H1 (cell line): ENCODE measurements around the gene NDUFS7. TPM values are rescaled to one million over a fixed set of nuclear protein-coding genes. Genes with fewer than 3 reads are reported as not detected.

ENCODE experiments used
- CTCF ChIA-PET: fragments of 300-600 bp; sonication (Branson Sonifier 250); formaldehyde crosslinking; loops from one replicate; lab custom pipeline; 2021; ENCODE audit not compliant: partially characterized antibody; lab: Charles Lee
- POLR2A ChIA-PET: fragments of 300-600 bp; sonication (Branson Sonifier 250); formaldehyde crosslinking; loops from one replicate; lab custom pipeline; 2021; ENCODE audit warnings: inconsistent platforms; ENCODE audit not compliant: partially characterized antibody; lab: Charles Lee
- DNase-seq, 2 experiments: peaks; one replicate each; pipeline versions ENCODE4 v3.0.0 to v3.0.0-alpha.2; 2010 to 2022; ENCODE audit warnings: low spot score in 2 of 2, low read depth in 1 of 2, mixed read lengths in 1 of 2
- FAIRE-seq: peaks from 2 replicates; lab custom pipeline; 2011; peaks lifted over from hg19 to GRCh38; lab: Jason Lieb, UNC
- H2AFZ ChIP-seq: 2 replicates; pipeline ENCODE4 v1.8.1; 2012; ENCODE audit warnings: low read length, inconsistent platforms
- H2AK5ac ChIP-seq: 2 replicates; pipeline ENCODE4 v1.6.1; 2013; ENCODE audit warnings: low read depth, low read length
- H2BK120ac ChIP-seq: replicated peaks from 2 replicates; pipeline ENCODE3; 2013; ENCODE audit warnings: low read depth, low read length, inconsistent platforms
- H2BK12ac ChIP-seq: 2 replicates; pipeline ENCODE4 v1.6.1; 2013; ENCODE audit warnings: low read depth, low read length
- H2BK15ac ChIP-seq: 2 replicates; pipeline ENCODE4 v1.6.1; 2013; ENCODE audit warnings: low read length
- H2BK20ac ChIP-seq: 2 replicates; pipeline ENCODE4 v1.6.1; 2013; ENCODE audit warnings: low read length
- H2BK5ac ChIP-seq: 2 replicates; pipeline ENCODE4 v1.6.1; 2013; ENCODE audit warnings: low read depth, low read length
- H3K14ac ChIP-seq: 2 replicates; pipeline ENCODE4 v1.6.1; 2013; ENCODE audit warnings: inconsistent platforms; ENCODE audit not compliant: insufficient read length
- H3K18ac ChIP-seq: 2 replicates; pipeline ENCODE4 v1.6.1; 2013; ENCODE audit warnings: low read length; ENCODE audit errors: extremely low read depth
- H3K23ac ChIP-seq: 2 replicates; pipeline ENCODE4 v1.6.1; 2013; ENCODE audit warnings: inconsistent platforms; ENCODE audit not compliant: insufficient read length
- H3K23me2 ChIP-seq: 2 replicates; pipeline ENCODE4 v1.6.1; 2013; ENCODE audit warnings: low read depth, low read length
- H3K27ac ChIP-seq: 2 replicates; pipeline ENCODE4 v1.6.1; 2011; ENCODE audit warnings: low read depth, low read length, inconsistent platforms
- H3K27me3 ChIP-seq, 4 experiments: replicated peaks in 1 of 4; 1 replicate in 1 of 4; 2 replicates in 3 of 4; pipeline versions ENCODE4 v1.6.1 to v1.8.1; 2011 to 2013; ENCODE audit warnings: low read length in 3 of 4, mild to moderate bottlenecking in 3 of 4, inconsistent platforms in 2 of 4, mixed read lengths in 2 of 4, moderate library complexity in 1 of 4; ENCODE audit not compliant: control insufficient read depth in 3 of 4, insufficient read depth in 3 of 4; ENCODE audit errors: extremely low read depth in 1 of 4
- H3K36me3 ChIP-seq, 4 experiments: 2 replicates each; pipeline versions ENCODE4 v1.6.1 to v1.8.1; 2011 to 2013; ENCODE audit warnings: mild to moderate bottlenecking in 4 of 4, low read length in 3 of 4, moderate library complexity in 2 of 4, control low read depth in 1 of 4, inconsistent platforms in 1 of 4; ENCODE audit not compliant: insufficient read depth in 4 of 4, control insufficient read depth in 2 of 4
- H3K4ac ChIP-seq: replicated peaks from 2 replicates; pipeline ENCODE3; 2013; ENCODE audit warnings: low read length, low read depth, mixed read lengths, inconsistent platforms; ENCODE audit not compliant: insufficient read length
- H3K4me1 ChIP-seq, 4 experiments: replicated peaks in 1 of 4; 1 replicate in 1 of 4; 2 replicates in 3 of 4; pipeline versions ENCODE4 v1.6.1 to v1.8.1; 2011 to 2013; ENCODE audit warnings: low read length in 3 of 4, inconsistent platforms in 2 of 4, mixed read lengths in 1 of 4; ENCODE audit not compliant: insufficient read depth in 4 of 4, control insufficient read depth in 3 of 4
- H3K4me2 ChIP-seq, 2 experiments: 2 replicates each; pipeline versions ENCODE4 v1.6.1 to v1.8.1; 2011 to 2013; ENCODE audit warnings: low read depth in 2 of 2, low read length in 2 of 2, control low read depth in 1 of 2, inconsistent platforms in 1 of 2, mild to moderate bottlenecking in 1 of 2; ENCODE audit not compliant: insufficient read depth in 1 of 2
- H3K4me3 ChIP-seq, 4 experiments: fragments of 200-600, 300-600 bp in 1 of 4; sonication (generic), shearing (Covaris generic), sonication (Bioruptor Twin) in 1 of 4; 2 replicates each; pipeline versions ENCODE4 v1.5.1 to v1.8.1; 2011 to 2016; ENCODE audit warnings: low read length in 4 of 4, low read depth in 3 of 4, control low read depth in 2 of 4, inconsistent platforms in 2 of 4, mild to moderate bottlenecking in 2 of 4, mixed read lengths in 1 of 4, moderate library complexity in 1 of 4; ENCODE audit not compliant: insufficient read depth in 2 of 4; ENCODE audit errors: extremely low read depth in 1 of 4
- H3K56ac ChIP-seq: replicated peaks from 2 replicates; pipeline ENCODE3; 2013; ENCODE audit warnings: low read depth, mild to moderate bottlenecking, mixed read lengths, low read length, inconsistent platforms; ENCODE audit not compliant: insufficient read length
- H3K79me1 ChIP-seq: 2 replicates; pipeline ENCODE4 v1.6.1; 2013; ENCODE audit warnings: low read depth, low read length, control low read depth
- H3K79me2 ChIP-seq, 2 experiments: 2 replicates each; pipeline versions ENCODE4 v1.6.1 to v1.8.1; 2012 to 2013; ENCODE audit warnings: low read length in 2 of 2, mild to moderate bottlenecking in 2 of 2, inconsistent platforms in 1 of 2; ENCODE audit not compliant: insufficient read depth in 2 of 2, control insufficient read depth in 1 of 2
- H3K9ac ChIP-seq, 4 experiments: replicated peaks in 1 of 4; 1 replicate in 1 of 4; 2 replicates in 3 of 4; pipeline versions ENCODE4 v1.6.1 to v1.8.1; 2011 to 2013; ENCODE audit warnings: low read depth in 3 of 4, low read length in 3 of 4, control low read depth in 2 of 4, mild to moderate bottlenecking in 2 of 4, moderate library complexity in 2 of 4, inconsistent platforms in 1 of 4; ENCODE audit errors: extremely low read depth in 1 of 4
- H3K9me3 ChIP-seq, 2 experiments: 2 replicates each; pipeline versions ENCODE4 v1.6.1 to v1.8.1; 2012 to 2013; ENCODE audit warnings: mild to moderate bottlenecking in 2 of 2, moderate library complexity in 2 of 2, control low read depth in 1 of 2, inconsistent platforms in 1 of 2, low read depth in 1 of 2, low read length in 1 of 2, mixed read lengths in 1 of 2; ENCODE audit not compliant: insufficient read depth in 2 of 2
- H4K20me1 ChIP-seq, 2 experiments: replicated peaks in 1 of 2; 2 replicates each; pipeline versions ENCODE3 to v1.8.1; 2011 to 2013; ENCODE audit warnings: inconsistent platforms in 2 of 2, low read length in 2 of 2, mild to moderate bottlenecking in 1 of 2; ENCODE audit not compliant: insufficient read depth in 2 of 2, control insufficient read depth in 1 of 2
- H4K5ac ChIP-seq: 2 replicates; pipeline ENCODE4 v1.6.1; 2013; ENCODE audit warnings: low read length, low read depth, mixed read lengths, inconsistent platforms; ENCODE audit not compliant: insufficient read length
- H4K8ac ChIP-seq: 2 replicates; pipeline ENCODE4 v1.8.0; 2013; ENCODE audit warnings: mild to moderate bottlenecking, moderate library complexity, low read length, inconsistent platforms; ENCODE audit not compliant: insufficient read depth; ENCODE audit errors: extremely low read depth
- H4K91ac ChIP-seq: replicated peaks from 2 replicates; pipeline ENCODE3; 2013; ENCODE audit warnings: low read length, mixed read lengths, inconsistent platforms; ENCODE audit not compliant: insufficient read length
- MAFK ChIP-seq: IDR thresholded peaks from 2 replicates; pipeline ENCODE4 v1.6.1; 2012; ENCODE audit warnings: low read depth, mild to moderate bottlenecking, improper control_type of control experiment, low read length
- RNF2 ChIP-seq: fragments of 200-900, 300-1000 bp; sonication (generic); IDR thresholded peaks from 2 replicates; pipeline ENCODE4 v1.7.1; 2016; ENCODE audit warnings: borderline replicate concordance, low read depth, mild to moderate bottlenecking, antibody characterized with exemption, low read length; ENCODE audit not compliant: poor library complexity, severe bottlenecking; ENCODE audit errors: missing control alignments
- WGBS, 2 experiments: shearing (Covaris generic) in 1 of 2; methylation state at CpG; one replicate each; pipeline versions ENCODE4 v1.1.6 to v1.1.7; 2013 to 2015; ENCODE audit warnings: low lambda C conversion rate in 2 of 2, mixed read lengths in 2 of 2, inconsistent platforms in 1 of 2, low coverage in 1 of 2, missing lambda C conversion rate in 1 of 2; ENCODE audit not compliant: insufficient replicate concordance in 2 of 2, insufficient coverage in 1 of 2, insufficient read length in 1 of 2; ENCODE audit errors: extremely low coverage in 1 of 2, missing lambda C conversion rate in 1 of 2; 5-methylcytosine and 5-hydroxymethylcytosine counted together
- polyA plus RNA-seq, 7 experiments: library from polyadenylated mRNA; depleted of rRNA in 3 of 7; stranded (reverse) in 5 of 7; unstranded in 2 of 7; fragments of >200 nt in 5 of 7; fragments of 200-250 nt in 2 of 7; gene quantifications; 1 replicate in 5 of 7; 2 replicates in 1 of 7; 4 replicates in 1 of 7; pipeline versions ENCODE4 v1.2.1 to v1.2.3, GENCODE V29; 2011 to 2013; ENCODE audit warnings: missing spikeins in 2 of 7, mixed read lengths in 2 of 7
- total RNA-seq: library from RNA; stranded (reverse); fragmentation: NEBNext Ultra II Directional; extraction: Animal tissue kit (Norgen Biotek cat#: 25700); gene quantifications from 2 replicates; pipeline ENCODE4 v1.2.1, GENCODE V29; 2021

The NDUFS7 gene
- total and polyA plus RNA-seq, 2 of the 8 experiments (the other 6 are each of a cell fraction or from before 2014, with no cell fraction given): 78.1 to 309 TPM

GRCh38 chr19:1366899-1367870 is 16.5 kb upstream of the NDUFS7 start:
- POLR2A ChIA-PET: interaction anchor here (0.9 to 1.0 kb wide), 2 partner anchors 31 to 98 kb away, joined by 3 to 4 read pairs; partner anchors contain the start of gene CIRBP
- Histone ChIP-seq H2AK5ac (no peak overlapping the region), H3K4me1 (no peaks in the 10 kb centered on the region), H3K23me2 (no peaks in the 10 kb centered on the region), H4K8ac (peak overlapping the region; percentile 4; the same call in 1 of the 2 replicates), H3K56ac (no peak overlapping the region), H3K9ac (no peak overlapping the region), H3K4ac (no peak overlapping the region), H3K18ac (no peak overlapping the region), H3K4me2 (no peak overlapping the region), H3K23ac (no peak overlapping the region), H2BK120ac (no peak overlapping the region), H3K27ac (no peak overlapping the region), H3K9me3 (no peaks in the 10 kb centered on the region), H2AFZ (no peak overlapping the region), H3K14ac (no peak overlapping the region), H4K91ac (no peak overlapping the region), H3K36me3 (peaks cover 22 to 62% (median 47%) of the 10 kb centered on the region in 4 experiments), H3K27me3 (no peaks in the 10 kb centered on the region), H2BK12ac (no peak overlapping the region), H2BK20ac (no peak overlapping the region), H3K4me3 (no peak overlapping the region), H3K79me1 (peaks cover 4% of the 10 kb centered on the region; the same call in 1 of the 2 replicates), H4K5ac (no peak overlapping the region), H3K79me2 (no peaks in the 10 kb centered on the region; a peak in 1 of 4 replicates), H2BK15ac (no peak overlapping the region), H4K20me1 (peaks cover 0 to 14% of the 10 kb centered on the region in 2 experiments), H2BK5ac (no peak overlapping the region)
- no peak for TF ChIP-seq MAFK
- TF ChIP-seq RNF2: no peak
- FAIRE-seq (no peak), DNase-seq (no peak)
- WGBS, 2 experiments: 96% methylated on average over 35 of the region's 35 CpGs; no CpG with 5 or more reads in 1 of the 2 experiments
- CTCF ChIA-PET: interaction anchor here (0.7 to 1.3 kb wide), 4 partner anchors 8 to 144 kb away, joined by 3 to 4 read pairs (median 3); no protein-coding TSS in a partner anchor
